AG04450 (cell line): ENCODE data around the gene PRRC2A. TPM values are rescaled to one million over a fixed set of nuclear protein-coding genes. Genes with fewer than 3 reads are reported as not detected.

Experiments
- CTCF ChIA-PET: fragments of 300-600, 350-600 bp; formaldehyde crosslinking; extraction: SDS; loops from one replicate; lab custom pipeline; 2022; ENCODE audit warnings: antibody characterized with exemption, inconsistent platforms; lab: Charles Lee
- POLR2A ChIA-PET: fragments of 350-600 bp; formaldehyde crosslinking; extraction: SDS; loops from one replicate; lab custom pipeline; 2021; ENCODE audit warnings: antibody characterized with exemption, inconsistent platforms; lab: Yijun Ruan, JAX
- DNase-seq: peaks from one replicate; pipeline ENCODE4 v3.0.0-alpha.2; 2011; ENCODE audit warnings: low read depth, low spot score
- H3K27ac ChIP-seq: one replicate; pipeline ENCODE4 v1.5.1; 2012; ENCODE audit warnings: low read depth, low read length, control low read depth
- H3K27me3 ChIP-seq: one replicate; pipeline ENCODE4 v1.6.0; 2012; ENCODE audit warnings: low read length; ENCODE audit not compliant: control insufficient read depth, insufficient read depth
- H3K4me3 ChIP-seq: 2 replicates; pipeline ENCODE4 v1.5.1; 2011; ENCODE audit warnings: mild to moderate bottlenecking, low read depth, low read length, control low read depth
- H3K9me3 ChIP-seq: 2 replicates; pipeline ENCODE4 v1.5.1; 2012; ENCODE audit warnings: low read length; ENCODE audit not compliant: control insufficient read depth, insufficient read depth
- polyA minus RNA-seq: library from RNA; depleted of rRNA, polyadenylated mRNA; stranded (reverse); fragments of >200 nt; gene quantifications from 2 replicates; pipeline ENCODE4 v1.2.3, GENCODE V29; 2011; rRNA and poly(A)+ RNA removed
- polyA plus RNA-seq: library from polyadenylated mRNA; depleted of rRNA; stranded (reverse); fragments of >200 nt; gene quantifications from 2 replicates; pipeline ENCODE4 v1.2.3, GENCODE V29; 2011; rRNA removed
- TF ChIP-seq, protein P1 (sequence below): IDR thresholded peaks from 2 replicates; pipeline ENCODE4 v1.5.1; 2011; ENCODE audit warnings: low read depth, low read length, control low read depth, inconsistent platforms

Gene PRRC2A
- polyA plus RNA-seq (24.8 and 30.7 TPM in 2 replicates), polyA minus RNA-seq (34.1 and 41.9 TPM in 2 replicates)

- ChIA-PET CTCF (interaction anchor here (0.7 to 1.0 kb wide), 2 partner anchors 74 to 269 kb away, joined by 3 read pairs; partner anchors contain the start of gene ATP6V1G2), POLR2A (interaction anchor here (0.6 to 2.5 kb wide), 6 partner anchors 15 to 207 kb away, joined by 3 to 13 read pairs (median 4); partner anchors contain the start of genes ABHD16A, BAG6, DDX39B and HSPA1B)
- peak; percentile 13 for DNase-seq
- Histone ChIP-seq H3K4me3 (peak within 1 kb of the TSS; percentile 95), H3K27me3 (no peaks in the 10 kb centered on the region), H3K9me3 (peaks cover 4% of the 10 kb centered on the region; the same call in 1 of the 2 replicates), H3K27ac (peak within 1 kb of the TSS; percentile 100)
- TF ChIP-seq, protein P1, sequence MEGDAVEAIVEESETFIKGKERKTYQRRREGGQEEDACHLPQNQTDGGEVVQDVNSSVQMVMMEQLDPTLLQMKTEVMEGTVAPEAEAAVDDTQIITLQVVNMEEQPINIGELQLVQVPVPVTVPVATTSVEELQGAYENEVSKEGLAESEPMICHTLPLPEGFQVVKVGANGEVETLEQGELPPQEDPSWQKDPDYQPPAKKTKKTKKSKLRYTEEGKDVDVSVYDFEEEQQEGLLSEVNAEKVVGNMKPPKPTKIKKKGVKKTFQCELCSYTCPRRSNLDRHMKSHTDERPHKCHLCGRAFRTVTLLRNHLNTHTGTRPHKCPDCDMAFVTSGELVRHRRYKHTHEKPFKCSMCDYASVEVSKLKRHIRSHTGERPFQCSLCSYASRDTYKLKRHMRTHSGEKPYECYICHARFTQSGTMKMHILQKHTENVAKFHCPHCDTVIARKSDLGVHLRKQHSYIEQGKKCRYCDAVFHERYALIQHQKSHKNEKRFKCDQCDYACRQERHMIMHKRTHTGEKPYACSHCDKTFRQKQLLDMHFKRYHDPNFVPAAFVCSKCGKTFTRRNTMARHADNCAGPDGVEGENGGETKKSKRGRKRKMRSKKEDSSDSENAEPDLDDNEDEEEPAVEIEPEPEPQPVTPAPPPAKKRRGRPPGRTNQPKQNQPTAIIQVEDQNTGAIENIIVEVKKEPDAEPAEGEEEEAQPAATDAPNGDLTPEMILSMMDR: no peak
These were observed at the start of gene PRRC2A for GRCh38 chr6:31620586-31621319. TSS of gene PRRC2A (plus strand) at chr6:31620715. CDS start at chr6:31622790, 2,075 bp downstream.

GRCh38 chr6:31572041-31572911 lies 48.2 kb upstream of the PRRC2A start, which contains the start of gene LTA:
TSS of gene LTA (plus strand) at chr6:31572289. CDS start at chr6:31572743, 454 bp downstream.
- DNase-seq: no peak
- ChIA-PET CTCF (no interaction called here), POLR2A (no interaction called here)
- peaks cover 39% of the 10 kb centered on the region for H3K27me3 ChIP-seq
- H3K9me3 ChIP-seq: no peaks in the 10 kb centered on the region; the same call in 1 of the 2 replicates
- no peak within 1 kb of the TSS for H3K4me3 ChIP-seq
- TF ChIP-seq, protein P1: no peak
- H3K27ac ChIP-seq: no peak within 1 kb of the TSS

GRCh38 chr6:31573239-31574105 lies 47.0 kb upstream of the PRRC2A start:
- Histone ChIP-seq H3K9me3 (no peaks in the 10 kb centered on the region; the same call in 1 of the 2 replicates), H3K4me3 (no peak overlapping the region), H3K27ac (no peak overlapping the region), H3K27me3 (peaks cover 39% of the 10 kb centered on the region)
- POLR2A ChIA-PET: no interaction called here
- TF ChIP-seq, protein P1: no peak
- no peak for DNase-seq
- CTCF ChIA-PET: interaction anchor here (0.7 to 1.2 kb wide), 3 partner anchors 8 to 25 kb away, joined by 3 to 8 read pairs (median 3); no protein-coding TSS in a partner anchor

- CTCF ChIA-PET: interaction anchor here (0.7 to 1.2 kb wide), 4 partner anchors 8 to 24 kb away, joined by 3 to 8 read pairs (median 3); no protein-coding TSS in a partner anchor
- Histone ChIP-seq H3K9me3 (no peaks in the 10 kb centered on the region; the same call in 1 of the 2 replicates), H3K4me3 (no peak overlapping the region), H3K27ac (no peak overlapping the region), H3K27me3 (peaks cover 39% of the 10 kb centered on the region)
- POLR2A ChIA-PET: no interaction called here
- TF ChIP-seq, protein P1: no peak
- DNase-seq: no peak
These were observed 46.1 kb upstream of the PRRC2A start for GRCh38 chr6:31574106-31575061.
